OCI-LY7 (cell line): ENCODE data around the gene TET3. TPM values are rescaled to one million over a fixed set of nuclear protein-coding genes. Genes with fewer than 3 reads are reported as not detected.

ENCODE experiments used
- BruUV-seq: library from RNA; stranded (reverse); fragments of 400-500 nt; replicated peaks from 2 replicates; lab custom pipeline; 2021; lab: Mats Ljungman, UMichigan
- CTCF ChIA-PET: fragments of 300-600 bp; sonication (Branson Sonifier 250); formaldehyde crosslinking; loops from one replicate; lab custom pipeline; 2022; ENCODE audit warnings: antibody characterized with exemption; ENCODE audit not compliant: unreplicated experiment; lab: Charles Lee
- POLR2A ChIA-PET: fragments of 300-600 bp; sonication (Branson Sonifier 250); formaldehyde crosslinking; loops from one replicate; lab custom pipeline; 2022; ENCODE audit warnings: antibody characterized with exemption; lab: Charles Lee
- DNase-seq: peaks from one replicate; pipeline ENCODE4 v3.0.0-alpha.2; 2015; ENCODE audit warnings: low spot score
- H2AFZ ChIP-seq: fragments of 200-600 bp; sonication (generic), shearing (Covaris generic); 2 replicates; pipeline ENCODE4 v1.6.1; 2014; ENCODE audit warnings: mild to moderate bottlenecking, antibody characterized with exemption, low read length, moderate library complexity
- H3K27ac ChIP-seq: fragments of 200-600 bp; sonication (generic); 2 replicates; pipeline ENCODE4 v1.5.1; 2014; ENCODE audit warnings: mixed run types, low read depth, mild to moderate bottlenecking, moderate library complexity, low read length, inconsistent platforms; ENCODE audit not compliant: poor library complexity, severe bottlenecking
- H3K36me3 ChIP-seq: fragments of 200-600 bp; sonication (generic); 2 replicates; pipeline ENCODE4 v1.6.1; 2014; ENCODE audit warnings: mild to moderate bottlenecking, antibody characterized with exemption, low read length, moderate library complexity, mixed read lengths; ENCODE audit not compliant: insufficient read depth
- H3K4me1 ChIP-seq: fragments of 200-600 bp; sonication (generic); 2 replicates; pipeline ENCODE4 v1.5.1; 2014; ENCODE audit warnings: mild to moderate bottlenecking, low read length; ENCODE audit not compliant: insufficient read depth, poor library complexity, severe bottlenecking
- H3K4me2 ChIP-seq: fragments of 200-600 bp; sonication (generic); 2 replicates; pipeline ENCODE4 v1.6.1; 2014; ENCODE audit warnings: mild to moderate bottlenecking, low read length
- H3K4me3 ChIP-seq: fragments of 200-600 bp; sonication (generic); 2 replicates; pipeline ENCODE4 v1.5.1; 2014; ENCODE audit warnings: mild to moderate bottlenecking, low read depth, low read length; ENCODE audit not compliant: poor library complexity, severe bottlenecking
- H3K79me2 ChIP-seq: fragments of 200-600 bp; sonication (generic); 2 replicates; pipeline ENCODE4 v1.6.1; 2016; ENCODE audit warnings: low read depth, mild to moderate bottlenecking, low read length, moderate library complexity, mixed read lengths; ENCODE audit not compliant: insufficient read depth
- H3K9me2 ChIP-seq: fragments of 200-600 bp; sonication (generic); 2 replicates; pipeline ENCODE4 v1.6.1; 2016; ENCODE audit warnings: mild to moderate bottlenecking, low read length, mixed read lengths; ENCODE audit not compliant: insufficient read depth
- H3K9me3 ChIP-seq: fragments of 200-600 bp; sonication (generic); 2 replicates; pipeline ENCODE4 v1.6.1; 2014; ENCODE audit warnings: mild to moderate bottlenecking, mixed run types, low read length, mixed read lengths
- H4K20me1 ChIP-seq: fragments of 200-600 bp; sonication (generic); 2 replicates; pipeline ENCODE4 v1.6.1; 2014; ENCODE audit warnings: mild to moderate bottlenecking, antibody characterized with exemption, low read length, moderate library complexity, mixed read lengths; ENCODE audit not compliant: insufficient read depth
- CTCF ChIP-seq: fragments of 200-600 bp; sonication (generic); conservative IDR thresholded peaks from 2 replicates; pipeline ENCODE4 v1.5.1; 2014; ENCODE audit warnings: mild to moderate bottlenecking, antibody characterized with exemption, low read length, moderate library complexity, mixed read lengths
- EZH2phosphoT487 ChIP-seq: fragments of 200-600 bp; sonication (generic); IDR thresholded peaks from 2 replicates; pipeline ENCODE4 v1.6.1; 2018; ENCODE audit warnings: low read depth, borderline replicate concordance, mild to moderate bottlenecking, mixed run types, antibody characterized with exemption, low read length, moderate library complexity, mixed read lengths
- intact Hi-C: fragments of 100-400 bp; cut with micrococcal nuclease; formaldehyde crosslinking; loops from one replicate; pipeline ENCODE4 v1.10.0; 2022; ENCODE audit not compliant: unreplicated experiment
- total RNA-seq, 2 experiments: library from RNA; depleted of rRNA in 1 of 2; stranded (reverse); fragments of >200 nt in 1 of 2; shearing (Covaris generic) in 1 of 2; gene quantifications; 2 replicates each; pipeline ENCODE4 v1.2.3, GENCODE V29; 2014 to 2022

Gene TET3
- total RNA-seq, 2 experiments from 2014 or later, result 14.7 to 25.2 TPM

DNA sequence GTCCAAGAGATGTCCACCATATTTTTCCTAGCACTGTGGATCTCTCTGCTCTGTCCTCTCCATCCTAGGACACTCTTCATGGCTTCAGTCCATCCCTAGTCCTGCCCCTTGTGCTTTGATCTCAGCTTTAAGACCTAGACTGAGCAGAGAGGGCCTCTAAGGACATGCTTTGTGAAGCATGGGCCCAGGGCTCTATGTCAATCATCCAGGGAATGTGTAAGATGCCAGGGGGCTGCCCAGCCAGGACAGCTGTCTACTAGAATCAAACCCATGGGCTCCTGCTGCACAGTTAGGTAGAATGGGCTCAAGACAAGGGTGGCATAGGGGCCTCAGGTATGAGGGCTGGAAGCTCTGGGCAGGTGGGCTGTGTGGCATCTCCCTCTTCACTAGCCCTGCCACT is 24.9 kb downstream of the TET3 start:
- intact Hi-C loops, result no loop called here
- H2AFZ ChIP-seq, result no peak overlapping the region
- no TSS peak for BruUV-seq

DNA sequence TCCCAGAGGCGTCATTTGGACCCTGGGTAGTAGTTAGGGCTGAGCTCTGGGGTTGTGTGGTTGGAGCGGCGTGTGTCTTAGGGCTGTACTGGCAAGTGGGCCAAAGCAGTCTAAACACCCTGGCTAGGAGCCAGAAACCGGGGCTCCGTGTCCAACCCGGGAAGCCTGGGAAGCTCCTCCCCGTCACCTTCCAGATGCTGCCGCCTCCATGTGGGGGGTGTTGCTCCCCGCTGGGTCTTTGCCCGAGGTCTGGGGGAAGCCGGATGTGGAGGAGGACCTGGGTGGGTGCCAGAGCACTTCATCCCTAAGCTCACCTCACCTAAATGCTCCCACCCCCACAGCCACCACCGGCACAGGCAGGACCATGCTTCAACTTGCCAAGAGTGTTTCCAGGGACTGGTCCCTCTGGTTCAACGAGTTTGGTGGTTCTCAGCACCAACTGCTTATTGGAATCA is 25.4 kb downstream of the TET3 start:
- DNase-seq, result no peak
- Histone ChIP-seq H2AFZ (no peak overlapping the region), H3K9me2 (no peaks in the 10 kb centered on the region), H3K4me1 (no peaks in the 10 kb centered on the region), H4K20me1 (no peaks in the 10 kb centered on the region), H3K4me3 (no peak overlapping the region), H3K4me2 (no peak overlapping the region), H3K9me3 (no peaks in the 10 kb centered on the region), H3K79me2 (no peaks in the 10 kb centered on the region), H3K27ac (no peak overlapping the region), H3K36me3 (peaks cover 24% of the 10 kb centered on the region)
- intact Hi-C loops, result no loop called here
- TF ChIP-seq CTCF (no peak), EZH2phosphoT487 (no peak)
- POLR2A ChIA-PET, result interaction anchor here (1.1 kb wide), 1 partner anchor 43 kb away, joined by 3 read pairs; no protein-coding TSS in a partner anchor
- CTCF ChIA-PET, result no interaction called here
- BruUV-seq, result no TSS peak

More for the DNA sequence above, 24.9 kb downstream of the TET3 start:
- Histone ChIP-seq H3K9me2 (no peaks in the 10 kb centered on the region), H4K20me1 (no peaks in the 10 kb centered on the region), H3K4me1 (no peaks in the 10 kb centered on the region), H3K79me2 (no peaks in the 10 kb centered on the region), H3K4me2 (no peak overlapping the region), H3K9me3 (no peaks in the 10 kb centered on the region), H3K4me3 (no peak overlapping the region), H3K27ac (no peak overlapping the region), H3K36me3 (peaks cover 29% of the 10 kb centered on the region)
- no peak for DNase-seq
- POLR2A ChIA-PET, result interaction anchor here (1.1 kb wide), 1 partner anchor 43 kb away, joined by 3 read pairs; no protein-coding TSS in a partner anchor
- TF ChIP-seq EZH2phosphoT487, result no peak
- no peak for TF ChIP-seq CTCF
- CTCF ChIA-PET, result no interaction called here

DNA sequence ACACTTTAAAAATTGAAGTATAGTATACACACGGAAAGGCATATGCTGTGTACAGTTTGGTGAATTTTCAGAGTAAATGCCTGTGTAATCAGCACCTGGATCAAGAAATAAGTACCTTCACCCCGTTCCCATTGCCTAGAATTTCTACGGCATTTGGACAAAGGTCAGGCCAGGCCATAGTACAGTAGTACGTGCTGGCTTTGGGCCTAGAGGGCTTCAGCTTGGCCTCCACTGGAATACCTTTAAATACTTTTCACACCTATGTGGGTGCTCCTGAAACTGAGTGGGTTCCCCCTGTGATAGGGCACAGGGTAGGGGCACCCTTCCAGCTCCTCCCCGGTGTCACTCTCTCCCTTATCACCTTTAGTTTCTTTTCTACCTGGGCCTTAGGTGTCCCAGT is 26.5 kb downstream of the TET3 start:
- Histone ChIP-seq H3K9me3 (no peaks in the 10 kb centered on the region), H3K79me2 (peaks cover 4% of the 10 kb centered on the region; the same call in 1 of the 2 replicates), H3K4me2 (no peak overlapping the region), H4K20me1 (no peaks in the 10 kb centered on the region), H3K27ac (no peak overlapping the region), H3K4me1 (no peaks in the 10 kb centered on the region), H3K36me3 (peaks cover 12% of the 10 kb centered on the region; the same call in 1 of the 2 replicates), H3K9me2 (no peaks in the 10 kb centered on the region), H2AFZ (no peak overlapping the region), H3K4me3 (no peak overlapping the region)
- ChIA-PET CTCF (no interaction called here), POLR2A (interaction anchor here (0.7 kb wide), 1 partner anchor 275 kb away, joined by 5 read pairs; no protein-coding TSS in a partner anchor)
- no peak for TF ChIP-seq EZH2phosphoT487
- TF ChIP-seq CTCF, result no peak
- DNase-seq, result no peak
- no TSS peak for BruUV-seq
- intact Hi-C loops, result no loop called here
